ENCODE measurements around the gene HDHD5.

The HDHD5 gene

DNA sequence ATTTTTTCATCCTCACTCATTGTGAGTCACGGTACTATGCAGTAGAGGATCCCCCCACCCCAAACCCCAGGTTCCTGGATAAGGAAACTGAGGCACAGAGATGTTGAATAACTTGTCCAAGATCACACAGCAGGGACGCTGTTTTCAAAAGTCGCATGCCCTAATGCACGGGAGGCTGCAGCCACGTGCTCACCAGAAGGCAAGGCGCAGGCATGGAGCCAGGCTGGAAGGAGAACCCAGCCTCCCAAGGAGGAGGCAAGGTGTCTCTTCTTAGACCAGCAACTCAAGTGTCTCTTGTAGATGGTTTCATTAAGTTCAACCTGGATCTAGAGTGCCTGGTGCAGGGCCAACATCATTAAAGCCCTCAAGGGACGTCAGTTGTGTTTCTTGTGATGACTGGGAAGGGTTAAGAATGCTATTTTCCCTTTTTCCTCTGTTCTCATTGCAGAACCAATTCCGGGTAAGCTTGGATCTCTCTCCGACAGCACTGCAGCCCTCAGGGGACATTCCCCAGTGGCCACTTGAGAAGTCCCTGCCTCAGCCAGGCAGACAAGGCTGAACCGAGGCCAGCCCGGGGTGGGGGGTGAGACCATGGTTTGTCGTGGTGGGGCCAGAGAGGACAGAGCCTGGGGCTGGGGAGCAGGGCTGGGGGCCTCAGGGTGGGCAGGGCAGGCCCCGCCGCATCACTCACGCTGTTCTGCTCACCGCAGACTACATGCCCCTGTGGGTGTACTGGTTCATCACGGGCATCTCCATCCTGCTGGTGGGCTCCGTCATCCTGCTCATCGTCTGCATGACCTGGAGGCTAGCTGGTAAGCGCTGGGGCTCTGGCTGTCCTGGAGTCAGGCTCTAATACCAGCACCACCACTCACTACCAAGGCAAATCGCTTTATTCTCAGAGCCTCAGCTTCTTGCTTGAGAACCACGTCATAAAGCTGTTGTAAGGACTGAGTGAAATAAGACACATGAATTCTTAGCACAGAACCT, 53.6 kb downstream of the HDHD5 start:
- no peak for DNase-seq

DNA sequence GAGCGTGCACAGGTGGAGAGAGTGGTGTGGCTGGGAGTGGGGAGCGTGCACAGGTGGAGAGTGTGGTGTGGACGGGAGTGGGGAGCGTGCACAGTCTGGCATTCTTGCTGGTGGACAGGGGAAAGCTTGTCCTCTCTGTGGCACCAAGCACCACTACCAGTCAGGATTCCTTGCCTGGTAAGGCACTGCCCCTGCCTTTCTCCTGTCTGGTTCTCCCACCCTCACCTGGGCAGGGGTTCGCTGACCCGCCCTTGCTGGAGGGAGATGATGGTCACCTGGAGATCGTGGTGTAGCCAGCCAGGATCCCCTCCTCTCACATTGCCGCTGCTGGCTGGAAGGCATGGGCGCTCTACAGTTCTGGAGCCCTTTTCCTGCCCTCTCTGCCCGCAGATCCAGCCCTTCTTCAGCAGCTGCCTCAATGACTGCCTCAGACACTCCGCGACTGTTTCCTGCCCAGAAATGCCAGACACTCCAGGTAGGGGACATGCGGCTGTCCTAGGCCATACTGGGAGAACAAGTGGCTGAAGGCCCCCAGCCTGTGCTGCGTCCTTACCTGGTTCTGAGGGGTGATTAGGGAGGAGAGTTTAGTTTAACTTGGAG, 54.6 kb downstream of the HDHD5 start:
- DNase-seq, result no peak

DNA sequence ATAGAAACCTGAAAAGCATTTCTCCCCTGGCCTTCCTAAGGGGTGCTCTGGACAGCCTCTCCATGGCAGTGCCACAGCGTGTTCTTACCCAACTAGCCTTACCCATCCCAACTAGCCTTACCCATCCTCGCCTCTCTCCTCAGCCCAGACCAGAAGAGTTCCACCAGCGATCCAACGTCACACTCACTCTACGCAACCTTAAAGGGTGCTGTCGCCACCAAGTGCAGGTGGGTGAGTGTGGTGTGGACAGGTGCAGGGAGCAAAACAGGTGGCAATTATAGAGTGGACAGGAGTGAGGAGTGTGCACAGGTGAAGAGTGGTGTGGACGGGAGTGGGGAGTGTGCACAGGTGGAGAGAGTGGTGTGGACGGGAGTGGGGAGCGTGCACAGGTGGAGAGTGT, 55.7 kb downstream of the HDHD5 start:
- no peak for DNase-seq

- no peak for DNase-seq
Observed at GRCh38 chr22:17102297-17102667, 56.8 kb downstream of the HDHD5 start.

DNA sequence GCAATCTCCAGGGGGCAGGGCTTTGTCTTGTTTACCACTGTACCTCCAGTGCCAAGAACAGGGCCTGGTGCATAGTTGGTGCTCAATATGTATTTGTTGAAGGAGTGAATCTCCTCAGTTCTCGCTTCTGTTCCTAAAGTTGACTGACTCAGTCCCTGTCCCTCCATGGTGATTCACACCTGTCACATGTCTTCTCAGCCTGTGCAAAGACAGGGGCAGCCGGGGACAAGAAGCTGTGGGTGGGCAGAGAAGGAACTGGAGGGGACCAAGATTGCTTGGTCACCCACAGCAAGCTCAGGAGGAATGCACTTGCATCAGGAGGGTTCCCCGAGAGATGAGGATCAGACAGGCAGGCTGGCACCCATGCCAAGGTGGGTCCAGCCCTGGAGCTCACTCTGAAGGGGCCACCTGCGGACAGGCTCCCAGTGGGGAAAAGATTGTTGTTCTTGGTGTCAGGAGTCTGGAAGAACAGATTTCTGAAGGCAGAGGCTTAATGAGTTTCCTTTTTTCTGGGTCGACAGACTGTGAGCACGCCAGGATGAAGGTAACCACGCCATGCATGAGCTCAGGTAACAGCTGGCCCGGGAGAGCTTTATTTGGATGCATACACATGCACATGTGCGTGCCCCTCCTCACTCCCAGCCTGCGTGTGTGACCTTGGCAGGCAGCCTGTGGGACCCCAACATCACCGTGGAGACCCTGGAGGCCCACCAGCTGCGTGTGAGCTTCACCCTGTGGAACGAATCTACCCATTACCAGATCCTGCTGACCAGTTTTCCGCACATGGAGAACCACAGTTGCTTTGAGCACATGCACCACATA, 57.4 kb downstream of the HDHD5 start:
- no peak for DNase-seq

- no peak for DNase-seq
Observed at GRCh38 chr22:17100621-17101020, 58.5 kb downstream of the HDHD5 start.

- DNase-seq, result no peak
Observed at GRCh38 chr22:17098379-17098819, 60.7 kb downstream of the HDHD5 start.

- no peak for DNase-seq
Observed at GRCh38 chr22:17097701-17098100, 61.4 kb downstream of the HDHD5 start.

DNA sequence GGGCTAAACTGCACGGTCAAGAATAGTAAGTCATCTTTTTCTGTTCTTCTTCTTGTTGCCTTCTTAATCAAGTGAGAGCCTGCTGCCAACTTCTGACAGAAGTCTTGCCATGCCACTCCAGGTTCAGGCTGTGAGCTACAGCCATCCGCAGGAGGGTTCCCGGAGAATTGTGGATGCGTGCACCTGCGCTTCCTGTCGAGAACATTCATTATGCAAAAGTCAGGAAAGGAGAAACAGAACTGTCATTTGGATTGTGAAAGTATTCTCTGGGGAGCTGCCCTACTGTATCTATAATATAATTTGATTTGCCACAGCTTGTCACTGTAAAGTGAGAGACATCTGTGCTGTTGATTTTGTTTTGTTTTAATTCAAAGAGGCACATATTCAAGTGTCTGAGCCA, 62.0 kb downstream of the HDHD5 start:
- no peak for DNase-seq

- DNase-seq, result no peak
Observed at GRCh38 chr22:17096071-17096470, 63.0 kb downstream of the HDHD5 start.

DNA sequence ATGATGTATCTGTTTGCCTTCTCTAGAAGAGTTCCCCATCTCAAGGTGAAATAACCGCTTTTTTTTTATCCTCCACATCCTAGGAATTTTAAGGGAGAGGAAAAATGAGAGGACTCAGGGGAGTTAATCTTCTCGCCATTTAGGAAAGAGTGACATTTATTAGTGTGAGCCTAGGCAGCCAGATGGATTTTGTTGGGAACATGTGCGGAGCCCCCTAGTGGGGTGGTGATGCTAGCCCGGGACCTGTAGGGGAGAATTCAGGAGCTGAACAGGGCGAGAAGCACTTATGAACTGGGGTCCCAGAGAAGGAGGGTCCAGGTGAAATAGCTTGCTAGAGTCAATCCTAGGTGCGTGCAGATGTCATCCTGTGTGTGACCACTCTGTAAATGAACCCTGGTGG, 63.5 kb downstream of the HDHD5 start:
- no peak for DNase-seq

GRCh38 chr22:17093081-17093480, 66.0 kb downstream of the HDHD5 start:
- no peak for DNase-seq

DNA sequence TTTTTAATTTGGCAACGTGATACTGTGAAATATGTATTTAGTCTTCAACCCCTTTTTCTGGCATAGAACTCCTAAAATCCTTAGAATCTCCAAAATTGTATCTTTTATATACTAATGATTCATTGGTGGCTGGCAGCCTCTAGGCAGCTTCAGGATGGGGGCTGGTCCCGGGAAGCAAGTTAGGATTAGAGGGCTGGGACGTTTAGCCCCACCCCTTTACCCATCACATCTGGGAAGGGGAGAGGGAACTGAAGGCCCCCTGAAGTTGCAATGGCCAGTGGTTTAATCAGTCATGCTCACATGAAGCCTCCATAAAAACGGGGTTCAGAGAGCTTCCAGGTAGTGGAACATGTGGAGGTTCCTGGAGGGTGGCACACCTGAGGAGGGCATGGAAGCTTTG, 67.2 kb downstream of the HDHD5 start:
- no peak for DNase-seq

- DNase-seq, result no peak
Observed at GRCh38 chr22:17090550-17090949, 68.5 kb downstream of the HDHD5 start.
